OCI-LY3 (cell line): Measurements from ENCODE around the gene RFTN2.

Experiments used
- EZH2phosphoT487 ChIP-seq: fragments of 200-600 bp; shearing (Covaris generic); IDR thresholded peaks from 2 replicates; pipeline ENCODE4 v1.6.1; 2018; ENCODE audit warnings: antibody characterized with exemption, mixed run types, low read depth
- TF ChIP-seq, protein P1 (sequence below): fragments of 200-600, 300-600 bp; sonication (generic); IDR thresholded peaks from 2 replicates; pipeline ENCODE4 v1.5.1; 2014; ENCODE audit warnings: antibody characterized with exemption, low read length, low read depth

DNA sequence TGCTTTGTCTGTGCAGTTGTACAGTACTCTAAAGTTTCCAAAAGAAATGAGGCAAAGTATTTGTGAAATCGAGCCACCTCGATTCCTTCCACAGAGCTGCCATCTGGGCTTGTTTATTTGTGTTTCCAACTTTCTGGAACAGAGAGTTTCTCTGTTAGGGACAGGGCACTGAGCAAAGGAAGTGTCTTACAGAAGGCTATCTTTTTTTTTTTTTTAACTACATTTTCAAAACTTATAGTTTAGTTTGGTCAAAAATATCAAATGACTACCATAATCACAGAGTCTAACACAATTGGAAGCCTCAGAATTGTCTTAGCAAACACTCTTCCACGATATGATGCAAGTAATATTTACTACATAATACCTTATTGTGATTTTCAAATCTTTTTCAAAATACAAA lies 796 bp downstream of the RFTN2 start:
- TF ChIP-seq, protein P1, sequence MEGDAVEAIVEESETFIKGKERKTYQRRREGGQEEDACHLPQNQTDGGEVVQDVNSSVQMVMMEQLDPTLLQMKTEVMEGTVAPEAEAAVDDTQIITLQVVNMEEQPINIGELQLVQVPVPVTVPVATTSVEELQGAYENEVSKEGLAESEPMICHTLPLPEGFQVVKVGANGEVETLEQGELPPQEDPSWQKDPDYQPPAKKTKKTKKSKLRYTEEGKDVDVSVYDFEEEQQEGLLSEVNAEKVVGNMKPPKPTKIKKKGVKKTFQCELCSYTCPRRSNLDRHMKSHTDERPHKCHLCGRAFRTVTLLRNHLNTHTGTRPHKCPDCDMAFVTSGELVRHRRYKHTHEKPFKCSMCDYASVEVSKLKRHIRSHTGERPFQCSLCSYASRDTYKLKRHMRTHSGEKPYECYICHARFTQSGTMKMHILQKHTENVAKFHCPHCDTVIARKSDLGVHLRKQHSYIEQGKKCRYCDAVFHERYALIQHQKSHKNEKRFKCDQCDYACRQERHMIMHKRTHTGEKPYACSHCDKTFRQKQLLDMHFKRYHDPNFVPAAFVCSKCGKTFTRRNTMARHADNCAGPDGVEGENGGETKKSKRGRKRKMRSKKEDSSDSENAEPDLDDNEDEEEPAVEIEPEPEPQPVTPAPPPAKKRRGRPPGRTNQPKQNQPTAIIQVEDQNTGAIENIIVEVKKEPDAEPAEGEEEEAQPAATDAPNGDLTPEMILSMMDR: no peak
- TF ChIP-seq EZH2phosphoT487: no peak
